Stimulated activated CD8-positive, alpha-beta memory T cell treated with anti-CD3 and anti-CD28 coated beads, Interleukin-4, amount 100 ng/mL, for 48 hours (primary cell): ENCODE results near the gene NONO.
A peak's percentile ranks its signal among the peaks of the same experiment; 100 is the strongest.
"Not testable (repeated sequence)": the region's sequence is repeated elsewhere in the genome, so short reads cannot be mapped to it uniquely, and the experiment has no call there.

Experiments
- DNase-seq: peaks from one replicate; pipeline ENCODE4 v3.0.0-alpha.2; 2020

Gene NONO

DNA sequence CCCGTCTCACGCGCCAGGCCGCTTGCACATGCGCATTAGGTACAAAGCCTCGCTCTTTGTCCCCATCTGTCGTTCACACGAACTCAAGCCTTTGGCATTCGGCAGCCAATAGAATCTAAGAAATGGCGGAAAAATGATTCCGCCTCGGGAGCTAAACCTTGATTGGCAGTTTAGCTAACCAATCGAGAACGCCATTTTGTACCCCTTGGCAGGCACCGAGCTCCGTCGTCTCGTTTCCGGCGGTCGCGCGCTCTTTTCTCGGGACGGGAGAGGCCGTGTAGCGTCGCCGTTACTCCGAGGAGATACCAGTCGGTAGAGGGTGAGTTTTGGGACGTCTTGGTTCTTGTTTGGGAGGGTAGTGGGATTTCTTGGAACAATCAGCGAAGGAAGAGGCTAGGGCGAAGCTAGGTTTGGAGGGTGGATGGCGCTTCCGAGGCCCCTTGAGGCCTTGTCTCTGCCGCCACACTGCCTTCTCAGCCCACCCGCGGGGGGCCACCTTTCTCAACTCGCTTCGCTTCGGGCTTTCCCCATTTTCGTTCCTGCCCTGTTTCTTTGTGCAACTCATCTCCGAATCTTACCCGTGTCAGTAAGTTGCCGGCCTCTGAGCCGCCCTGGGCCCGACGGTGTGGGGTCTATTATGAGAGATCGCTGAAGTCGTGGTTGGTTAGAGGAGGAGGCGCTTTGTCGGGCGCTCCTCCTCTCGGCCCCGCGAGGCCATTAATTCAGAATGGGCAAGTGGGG is at the start of gene NONO:
Gene NONO, plus strand, starts transcription at position 233 of the 741 bp plus-strand sequence. CDS start 7,003 bp downstream, outside the sequence.
- DNase-seq, result peak; percentile 79

- no peak for DNase-seq
These were observed 48.0 kb upstream of the NONO start for GRCh38 chrX:71235482-71235881.

DNA sequence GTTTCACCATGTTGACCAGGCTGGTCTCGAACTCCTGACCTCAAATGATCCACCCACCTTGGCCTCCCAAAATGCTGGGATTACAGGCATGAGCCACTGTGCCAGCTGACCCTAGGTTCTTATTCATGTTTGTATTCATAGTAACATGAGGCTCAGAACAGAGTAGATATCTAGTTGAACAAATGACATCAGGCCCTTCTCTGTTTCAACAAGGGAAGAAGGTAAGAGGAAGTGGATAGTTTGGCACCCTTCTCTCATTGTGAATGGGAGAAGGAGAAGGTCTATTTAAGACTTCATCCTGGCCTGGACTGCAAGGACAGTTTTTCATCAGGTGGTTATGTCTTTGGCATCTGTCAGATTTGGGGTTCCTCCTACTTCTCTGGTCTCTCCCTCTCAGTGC is 46.6 kb upstream of the NONO start:
- DNase-seq, result no peak

DNA sequence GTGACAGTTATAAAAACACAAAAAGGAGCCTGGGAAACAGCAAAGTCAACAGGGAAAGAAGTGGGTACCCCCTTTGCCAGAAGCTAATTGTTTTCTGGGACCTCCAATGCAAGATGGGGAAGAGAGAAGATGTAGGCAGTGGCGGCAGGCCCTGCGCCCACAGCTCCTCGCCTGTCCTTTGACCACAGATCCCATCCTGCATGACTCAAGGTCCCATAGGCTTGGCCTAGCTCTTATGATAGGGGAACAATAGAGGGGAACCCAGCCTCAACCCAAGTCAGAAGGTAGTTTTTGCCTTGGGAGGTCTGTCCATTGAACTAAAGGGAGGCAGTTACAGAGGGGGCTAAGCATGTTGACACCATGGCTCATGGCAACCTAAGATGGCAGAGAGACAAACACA is 43.7 kb upstream of the NONO start:
- no peak for DNase-seq

DNA sequence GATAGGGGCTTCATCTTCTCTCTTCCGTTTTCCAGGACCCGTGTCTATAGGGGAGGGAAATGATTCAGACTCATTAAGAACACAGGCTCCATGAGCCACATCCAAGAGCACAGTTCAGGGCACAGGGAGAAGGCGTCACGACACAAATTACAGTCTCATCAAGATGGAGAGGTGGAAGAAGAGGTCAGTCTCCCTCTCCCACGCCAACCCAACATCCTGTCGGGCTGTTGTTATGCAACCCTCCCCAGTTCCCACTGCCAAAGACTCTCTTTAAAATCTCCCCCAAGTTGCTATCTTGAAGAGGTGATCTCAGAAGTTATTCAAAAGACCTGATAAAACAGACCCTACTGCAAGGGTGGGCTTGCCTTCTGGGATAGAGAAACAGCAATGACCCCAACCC is 42.1 kb upstream of the NONO start:
- no peak for DNase-seq

- no peak for DNase-seq
These were observed 38.9 kb upstream of the NONO start for GRCh38 chrX:71244359-71245128.

GRCh38 chrX:71245159-71245558 is 38.3 kb upstream of the NONO start:
- DNase-seq, result no peak

DNA sequence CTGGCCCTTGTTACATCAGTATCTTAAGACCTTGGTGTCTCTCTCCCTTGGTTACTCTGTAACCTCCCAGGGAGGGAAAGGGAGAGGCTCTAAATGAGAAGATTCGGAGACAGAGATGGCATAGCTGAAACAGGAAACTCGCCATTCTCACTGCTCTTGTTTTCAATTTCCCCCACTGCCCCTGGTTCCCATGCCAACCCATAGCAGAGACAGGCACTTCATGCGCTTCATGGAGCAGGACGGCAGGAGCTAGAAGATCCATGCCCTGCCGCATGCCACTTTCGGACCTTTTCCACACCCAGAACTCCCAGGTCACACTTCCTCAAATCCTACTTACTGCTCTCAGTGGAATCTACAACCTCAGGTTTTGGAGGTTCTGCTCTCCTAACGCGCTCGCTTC is 32.6 kb upstream of the NONO start:
- DNase-seq, result no peak

- peak; percentile 52 for DNase-seq
These were observed 31.9 kb upstream of the NONO start for GRCh38 chrX:71251466-71251973.

GRCh38 chrX:71252221-71252620 is 31.2 kb upstream of the NONO start:
- DNase-seq, result no peak

- peak; percentile 63 for DNase-seq
These were observed 30.0 kb upstream of the NONO start for GRCh38 chrX:71253253-71254091.

DNA sequence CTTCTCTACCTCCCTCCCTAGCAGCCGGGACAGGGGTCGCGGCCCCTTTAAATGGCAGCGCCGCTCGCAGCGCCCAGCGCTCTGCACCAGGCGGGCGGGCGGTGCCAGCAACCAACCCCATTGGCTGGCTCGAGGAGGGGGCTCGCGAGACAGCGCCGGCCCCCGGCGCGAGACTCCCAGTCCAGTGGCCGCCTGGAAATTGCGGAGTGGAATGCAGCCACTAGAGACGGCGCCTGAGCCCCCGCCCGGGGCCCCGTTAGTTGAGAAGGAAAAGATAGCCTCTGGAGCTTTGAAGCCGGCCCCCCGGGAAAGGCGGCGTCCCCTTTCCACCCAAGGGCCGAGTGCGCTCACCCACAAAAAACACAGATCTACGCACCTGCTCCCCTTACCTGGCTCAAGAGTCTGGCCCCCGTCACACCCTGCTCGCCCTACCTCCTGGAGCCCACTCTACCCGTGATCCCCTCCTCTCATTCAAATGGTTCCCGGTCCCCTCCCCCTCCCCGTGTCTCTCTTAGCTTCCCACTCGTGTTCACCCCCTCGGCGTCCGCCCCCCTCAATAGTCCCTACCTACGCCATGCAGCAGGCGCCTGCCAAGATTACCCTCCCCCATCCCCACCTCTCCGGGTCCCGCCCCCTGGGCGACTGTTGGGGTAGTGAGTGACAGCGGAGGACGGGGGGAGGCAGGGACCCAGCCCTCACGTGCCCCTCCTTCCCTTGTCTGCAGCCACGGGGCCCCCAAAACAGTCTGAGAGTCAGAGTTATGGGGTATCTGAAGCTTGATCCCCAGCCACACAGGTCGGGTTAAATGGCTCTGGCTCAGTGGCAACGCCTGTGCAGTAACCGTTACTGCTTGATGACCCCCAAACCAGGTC is 29.1 kb upstream of the NONO start, which contains the start of gene ZMYM3:
Gene ZMYM3, minus strand, starts transcription at position 49 of the 872 bp plus-strand sequence. CDS start 885 bp downstream, outside the sequence.
- DNase-seq, result peak; percentile 81

DNA sequence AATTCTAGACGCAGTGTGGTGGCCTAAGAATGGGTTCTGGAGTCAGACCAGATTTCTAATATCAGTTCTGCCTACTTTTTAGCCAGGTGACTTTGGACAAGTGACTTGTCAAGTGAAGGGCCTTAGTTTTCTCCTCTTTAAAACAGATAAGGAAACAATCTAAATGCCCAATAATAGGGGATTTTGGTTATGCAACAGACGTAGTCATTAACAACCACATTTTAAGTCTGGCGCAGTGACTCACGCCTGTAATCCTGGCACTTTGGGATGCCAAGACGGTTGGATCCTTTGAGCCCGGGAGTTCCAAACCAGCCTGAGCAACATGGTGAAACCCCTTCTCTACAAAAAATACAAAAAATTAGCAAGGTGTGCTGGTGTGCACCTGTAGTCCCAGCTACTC is 27.4 kb upstream of the NONO start:
- no peak for DNase-seq

- DNase-seq, result no peak
These were observed 26.6 kb upstream of the NONO start for GRCh38 chrX:71256856-71257255.

DNA sequence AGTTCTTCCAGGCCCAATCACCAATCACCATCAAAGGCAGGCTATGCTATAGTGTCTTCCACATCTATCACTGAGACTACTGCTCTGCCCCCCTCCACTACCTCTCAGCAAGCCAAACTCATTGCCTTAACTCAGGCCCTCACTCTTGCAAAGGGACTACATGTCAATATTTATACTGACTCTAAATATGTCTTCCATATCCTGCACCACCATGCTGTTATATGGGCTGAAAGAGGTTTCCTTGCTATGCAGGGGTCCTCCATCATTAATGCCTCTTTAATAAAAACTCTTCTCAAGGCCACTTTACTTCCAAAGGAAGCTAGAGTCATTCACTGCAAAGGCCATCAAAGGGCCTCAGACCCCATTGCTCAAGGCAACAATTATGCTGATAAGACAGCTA is 14.8 kb upstream of the NONO start:
- DNase-seq, result not testable (repeated sequence)

- DNase-seq, result no peak
These were observed 13.5 kb upstream of the NONO start for GRCh38 chrX:71269801-71270395.

DNA sequence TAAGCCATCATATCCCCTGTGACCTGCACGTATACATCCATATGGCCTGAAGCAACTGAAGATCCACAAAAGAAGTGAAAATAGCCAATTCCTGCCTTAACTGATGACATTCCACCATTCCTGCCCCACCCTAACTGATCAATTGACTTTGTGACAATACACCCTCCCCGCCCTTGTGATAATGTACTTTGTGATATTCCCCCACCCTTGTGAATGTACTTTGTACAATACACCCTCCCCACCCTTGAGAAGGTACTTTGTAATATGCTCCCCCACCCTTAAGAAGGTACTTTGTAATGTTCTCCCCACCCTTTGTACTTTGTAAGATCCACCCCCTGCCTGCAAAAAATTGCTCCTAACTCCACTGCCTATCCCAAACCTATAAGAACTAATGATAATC is 11.1 kb upstream of the NONO start:
- not testable (repeated sequence) for DNase-seq

DNA sequence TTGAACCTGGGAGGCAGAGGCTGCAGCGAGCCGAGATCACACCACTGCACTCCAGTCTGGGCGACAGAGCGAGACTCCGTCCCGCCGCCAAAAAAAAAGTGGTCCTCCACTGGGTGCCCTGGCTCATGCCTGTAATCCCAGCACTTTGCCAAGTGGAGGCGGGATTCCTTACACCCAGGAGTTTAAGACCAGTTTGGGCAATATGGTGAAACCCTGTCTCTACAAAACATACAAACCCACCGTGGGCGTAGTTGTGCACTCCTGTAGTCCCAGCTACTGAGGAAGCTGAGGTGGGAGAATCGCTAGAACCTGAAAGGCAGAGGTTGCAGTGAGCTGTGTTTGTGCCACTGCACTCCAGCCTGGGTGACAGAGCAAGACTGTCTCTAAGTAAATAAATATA is 2.1 kb upstream of the NONO start:
- not testable (repeated sequence) for DNase-seq

- DNase-seq, result peak; percentile 63
These were observed 677 bp upstream of the NONO start for GRCh38 chrX:71282514-71283402.

GRCh38 chrX:71285929-71286328 is 2.5 kb downstream of the NONO start:
- no peak for DNase-seq

GRCh38 chrX:71291381-71291780 is 7.9 kb downstream of the NONO start:
- DNase-seq, result no peak
